Measurements from ENCODE around the gene PTPRD. TPM values are rescaled to one million over a fixed set of nuclear protein-coding genes. Genes with fewer than 3 reads are reported as not detected.

Gene PTPRD
- total RNA-seq, 1 experiment from 2014 or later: not detected

GRCh38 chr9:9804109-9804508 lies 808.7 kb downstream of the PTPRD start:
- ChIA-PET POLR2A (ENCODE audit: low non-redundant PET) (no interaction called here), CTCF (no interaction called here)
- Histone ChIP-seq H3K27ac (ENCODE audit: low read depth, low read length, poor library complexity, severe bottlenecking) (no peak overlapping the region), H3K36me3 (ENCODE audit: insufficient read depth, low read length, poor library complexity, severe bottlenecking) (no peaks in the 10 kb centered on the region), H3K27me3 (replicated peaks; ENCODE audit: insufficient read depth, low read depth, low read length, poor library complexity) (peaks cover 41% of the 10 kb centered on the region), H3K4me1 (ENCODE audit: insufficient read depth, low read length, poor library complexity, severe bottlenecking) (no peaks in the 10 kb centered on the region), H3K9me3 (ENCODE audit: low read depth, low read length, poor library complexity, severe bottlenecking) (no peaks in the 10 kb centered on the region), H3K4me3 (ENCODE audit: low read depth, low read length, poor library complexity, severe bottlenecking) (no peak overlapping the region)
- intact Hi-C loops (cut with micrococcal nuclease; ENCODE audit: unreplicated experiment): no loop called here
- TF ChIP-seq CTCF (conservative IDR thresholded peaks at IDR 0.05; ENCODE audit: low read depth, low read length) (no peak), EZH2 (IDR thresholded peaks at IDR 0.05; ENCODE audit: borderline replicate concordance, low read depth, low read length, poor library complexity, severe bottlenecking) (no peak)
- no TSS peak for BruUV-seq (replicated peaks)
- no peak for DNase-seq (ENCODE audit: low spot score)

- Histone ChIP-seq H3K27ac (ENCODE audit: low read depth, low read length, poor library complexity, severe bottlenecking) (no peak overlapping the region), H3K4me1 (ENCODE audit: insufficient read depth, low read length, poor library complexity, severe bottlenecking) (no peaks in the 10 kb centered on the region), H3K9me3 (ENCODE audit: low read depth, low read length, poor library complexity, severe bottlenecking) (no peaks in the 10 kb centered on the region), H3K4me3 (ENCODE audit: low read depth, low read length, poor library complexity, severe bottlenecking) (no peak overlapping the region), H3K27me3 (replicated peaks; ENCODE audit: insufficient read depth, low read depth, low read length, poor library complexity) (peaks cover 17% of the 10 kb centered on the region), H3K36me3 (ENCODE audit: insufficient read depth, low read length, poor library complexity, severe bottlenecking) (no peaks in the 10 kb centered on the region)
- ChIA-PET CTCF (no interaction called here), POLR2A (ENCODE audit: low non-redundant PET) (no interaction called here)
- no peak for DNase-seq (ENCODE audit: low spot score)
- no TSS peak for BruUV-seq (replicated peaks)
- no peak for TF ChIP-seq EZH2 (IDR thresholded peaks at IDR 0.05; ENCODE audit: borderline replicate concordance, low read depth, low read length, poor library complexity, severe bottlenecking)
- TF ChIP-seq CTCF (conservative IDR thresholded peaks at IDR 0.05; ENCODE audit: low read depth, low read length): no peak
- intact Hi-C loops (cut with micrococcal nuclease; ENCODE audit: unreplicated experiment): no loop called here
Observed at GRCh38 chr9:9799287-9799686, 813.5 kb downstream of the PTPRD start.

GRCh38 chr9:9792144-9792857 lies 820.5 kb downstream of the PTPRD start:
- intact Hi-C loops (cut with micrococcal nuclease; ENCODE audit: unreplicated experiment): no loop called here
- no peaks in the 10 kb centered on the region for H3K36me3 ChIP-seq (ENCODE audit: insufficient read depth, low read length, poor library complexity, severe bottlenecking)
- CTCF ChIA-PET: interaction anchor here (1.0 kb wide), 1 partner anchor 150 kb away, joined by 3 read pairs; no protein-coding TSS in a partner anchor
- TF ChIP-seq EZH2 (IDR thresholded peaks at IDR 0.05; ENCODE audit: borderline replicate concordance, low read depth, low read length, poor library complexity, severe bottlenecking) (no peak), CTCF (conservative IDR thresholded peaks at IDR 0.05; ENCODE audit: low read depth, low read length) (no peak)
- no peak for DNase-seq (ENCODE audit: low spot score)
- H3K27me3 ChIP-seq (replicated peaks; ENCODE audit: insufficient read depth, low read depth, low read length, poor library complexity): no peaks in the 10 kb centered on the region
- POLR2A ChIA-PET (ENCODE audit: low non-redundant PET): no interaction called here
- no peaks in the 10 kb centered on the region for H3K4me1 ChIP-seq (ENCODE audit: insufficient read depth, low read length, poor library complexity, severe bottlenecking)
- no TSS peak for BruUV-seq (replicated peaks)
- H3K27ac ChIP-seq (ENCODE audit: low read depth, low read length, poor library complexity, severe bottlenecking): no peak overlapping the region
- no peak overlapping the region for H3K4me3 ChIP-seq (ENCODE audit: low read depth, low read length, poor library complexity, severe bottlenecking)
- H3K9me3 ChIP-seq (ENCODE audit: low read depth, low read length, poor library complexity, severe bottlenecking): no peaks in the 10 kb centered on the region
